Bone marrow (tissue), 2 donors: Measurements from ENCODE around the gene GBF1.
A peak's percentile ranks its signal among the peaks of the same experiment; 100 is the strongest.

Experiments used
- DNase-seq, 2 donors: peaks; one replicate each; lab custom pipeline; 2025; lab: John Stamatoyannopoulos, UW

The GBF1 gene

DNA sequence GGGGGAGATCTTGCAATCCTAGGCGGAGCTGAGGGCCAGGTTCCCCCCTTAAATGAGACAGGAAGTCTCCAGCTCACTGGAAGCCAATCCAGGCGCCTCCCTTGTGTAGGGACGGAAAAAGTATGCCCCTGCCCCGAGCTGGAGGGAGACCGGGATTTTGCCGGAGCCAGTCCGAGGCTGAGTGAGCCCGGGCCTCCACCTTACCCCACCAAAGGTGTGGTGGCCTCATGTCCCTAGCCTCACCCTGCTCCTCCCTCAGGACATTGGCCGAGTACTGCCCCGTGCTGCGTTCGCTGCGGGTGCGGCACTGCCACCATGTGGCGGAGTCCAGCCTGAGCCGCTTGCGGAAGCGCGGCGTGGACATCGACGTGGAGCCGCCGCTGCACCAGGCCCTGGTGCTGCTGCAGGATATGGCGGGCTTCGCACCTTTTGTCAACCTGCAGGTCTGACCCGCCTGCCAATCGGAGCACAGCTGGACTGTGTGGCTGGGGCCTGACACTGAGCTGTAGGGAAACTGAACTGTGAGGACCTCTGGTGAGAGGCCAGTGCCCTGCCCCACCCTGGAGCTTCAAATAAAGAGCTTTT, 177.3 kb downstream of the GBF1 start:
- DNase-seq, result peak in 1 of 2 donors; percentile 43

DNA sequence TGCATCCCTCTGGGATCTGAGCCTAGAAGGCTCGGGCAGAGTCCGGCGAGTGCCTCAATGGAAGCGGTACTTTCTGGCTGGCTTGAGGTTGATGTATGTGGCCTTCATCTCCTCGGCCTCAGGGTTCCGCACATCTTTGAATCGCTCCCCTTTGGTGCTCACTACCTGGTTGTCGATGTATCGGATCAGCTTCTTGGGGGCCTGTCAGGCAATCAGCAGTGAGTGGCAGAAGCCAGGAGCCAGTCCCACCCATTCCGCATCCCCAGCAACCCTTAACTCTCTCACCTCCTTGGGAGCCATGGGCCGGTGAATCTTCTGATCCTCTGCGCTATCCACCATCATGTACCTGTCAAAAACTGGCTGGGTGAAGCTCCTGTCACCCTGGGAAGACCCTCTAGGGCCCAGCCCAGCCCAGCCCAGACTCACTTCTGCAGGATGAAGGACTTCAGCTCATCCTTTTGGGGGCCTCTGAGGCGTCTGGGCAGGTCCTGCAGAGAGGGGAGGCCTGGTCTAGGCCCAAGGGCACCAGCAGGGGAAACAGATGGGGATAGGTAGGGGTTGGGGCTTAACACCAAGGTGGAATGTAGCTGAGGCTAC, 178.1 kb downstream of the GBF1 start:
- DNase-seq, result no peak

- DNase-seq, result no peak
These were observed 178.8 kb downstream of the GBF1 start for GRCh38 chr10:102424145-102424544.

DNA sequence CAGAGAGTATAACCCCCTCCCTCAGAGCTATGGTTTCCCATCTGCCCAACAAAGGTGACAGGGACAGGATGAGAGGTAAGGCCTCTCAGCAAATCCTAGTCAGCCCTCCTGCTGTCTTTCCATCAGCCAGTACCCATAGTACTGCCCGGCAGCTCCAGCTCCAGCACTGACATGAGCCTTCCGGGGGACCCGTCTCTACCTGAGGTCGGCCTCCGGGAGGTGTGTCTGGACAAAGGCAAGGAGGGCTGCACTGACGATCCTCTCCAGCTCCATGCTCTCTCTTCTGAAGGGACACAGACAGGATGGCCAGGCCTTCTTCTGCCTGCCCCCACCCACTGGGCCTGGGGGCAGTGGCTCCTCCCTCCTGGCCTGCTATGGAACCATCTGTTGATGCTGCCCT, 179.6 kb downstream of the GBF1 start:
- no peak for DNase-seq

DNA sequence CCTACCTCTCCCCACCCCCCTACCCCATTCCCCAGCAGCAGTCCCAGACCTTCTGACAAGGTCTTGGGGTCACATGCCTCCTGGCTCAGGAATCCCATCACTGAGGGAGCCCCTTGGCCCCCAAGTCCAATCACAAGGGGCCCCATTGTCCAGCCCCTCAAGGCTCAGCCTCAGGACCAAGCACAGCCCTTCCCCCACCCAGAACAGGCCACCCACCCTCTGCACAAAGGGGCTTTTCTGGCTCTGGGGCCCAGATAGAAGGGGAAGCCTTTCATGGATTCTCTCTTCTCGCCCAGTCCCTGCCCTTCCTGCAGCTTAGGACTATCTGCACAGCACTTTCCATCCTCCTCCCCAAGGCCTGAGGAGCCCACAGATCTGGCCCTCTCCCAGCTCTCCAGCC, 180.1 kb downstream of the GBF1 start:
- no peak for DNase-seq

- DNase-seq, result no peak
These were observed 181.5 kb downstream of the GBF1 start for GRCh38 chr10:102426803-102427287.

DNA sequence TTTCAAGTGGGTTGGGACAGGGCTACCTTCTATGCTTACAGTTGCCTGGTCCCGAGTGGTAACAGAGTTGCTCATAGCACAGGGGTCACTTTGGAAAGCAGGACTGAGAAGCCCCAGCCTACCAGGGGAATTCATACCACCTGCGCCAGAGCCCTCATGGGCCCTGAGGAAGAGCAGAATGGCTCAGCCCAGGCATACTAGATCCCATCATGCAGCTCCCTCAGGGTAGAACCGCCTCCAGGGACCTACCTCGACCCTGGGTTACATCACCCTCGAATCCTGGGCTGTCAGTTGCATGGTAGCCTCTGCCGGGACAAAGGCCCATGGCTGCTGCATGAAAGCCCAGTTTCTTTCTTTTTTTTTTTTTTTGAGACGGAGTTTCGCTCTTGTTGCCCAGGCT, 184.1 kb downstream of the GBF1 start:
- DNase-seq, result no peak

GRCh38 chr10:102431452-102432124, 186.3 kb downstream of the GBF1 start:
- no peak for DNase-seq
